LoVo (cell line): ENCODE measurements around the gene RAD18.

Experiments used
- DNase-seq: peaks from one replicate; pipeline ENCODE4 v3.0.0-alpha.2; 2016; ENCODE audit warnings: low spot score

RAD18 gene

GRCh38 chr3:8985876-8986275, 22.6 kb upstream of the RAD18 start:
- DNase-seq, result no peak

- no peak for DNase-seq
Observed at GRCh38 chr3:8985411-8985831, 22.1 kb upstream of the RAD18 start.

- DNase-seq, result no peak
Observed at GRCh38 chr3:8984526-8984925, 21.3 kb upstream of the RAD18 start.

GRCh38 chr3:8984081-8984480, 20.8 kb upstream of the RAD18 start:
- DNase-seq, result no peak

- no peak for DNase-seq
Observed at GRCh38 chr3:8983591-8983990, 20.3 kb upstream of the RAD18 start.

- no peak for DNase-seq
Observed at GRCh38 chr3:8983026-8983425, 19.8 kb upstream of the RAD18 start.

GRCh38 chr3:8982509-8982908, 19.2 kb upstream of the RAD18 start:
- no peak for DNase-seq

- DNase-seq, result no peak
Observed at GRCh38 chr3:8981700-8982099, 18.4 kb upstream of the RAD18 start.

- no peak for DNase-seq
Observed at GRCh38 chr3:8981296-8981695, 18.0 kb upstream of the RAD18 start.

GRCh38 chr3:8980756-8981257, 17.5 kb upstream of the RAD18 start:
- DNase-seq, result no peak

GRCh38 chr3:8979262-8979661, 16.0 kb upstream of the RAD18 start:
- DNase-seq, result no peak

- DNase-seq, result no peak
Observed at GRCh38 chr3:8978551-8978950, 15.3 kb upstream of the RAD18 start.

GRCh38 chr3:8976540-8977182, 13.4 kb upstream of the RAD18 start:
- DNase-seq, result no peak

- no peak for DNase-seq
Observed at GRCh38 chr3:8975081-8976020, 12.1 kb upstream of the RAD18 start.

GRCh38 chr3:8974458-8974857, 11.2 kb upstream of the RAD18 start:
- DNase-seq, result no peak

GRCh38 chr3:8972639-8973038, 9.4 kb upstream of the RAD18 start:
- no peak for DNase-seq

GRCh38 chr3:8970971-8971589, 7.8 kb upstream of the RAD18 start:
- DNase-seq, result peak; percentile 64

GRCh38 chr3:8969241-8969640, 6.0 kb upstream of the RAD18 start:
- no peak for DNase-seq

- no peak for DNase-seq
Observed at GRCh38 chr3:8968375-8968882, 5.2 kb upstream of the RAD18 start.

- no peak for DNase-seq
Observed at GRCh38 chr3:8967553-8967952, 4.3 kb upstream of the RAD18 start.

GRCh38 chr3:8966820-8967348, 3.6 kb upstream of the RAD18 start:
- no peak for DNase-seq

- no peak for DNase-seq
Observed at GRCh38 chr3:8966150-8966819, 3.0 kb upstream of the RAD18 start.
